K562 (cell line): Measurements from ENCODE around the gene NUP35. TPM values are rescaled to one million over a fixed set of nuclear protein-coding genes. Genes with fewer than 3 reads are reported as not detected.
A peak's percentile ranks its signal among the peaks of the same experiment; 100 is the strongest.

Experiments used
- FOXA1 ChIP-seq: fragments of 450-650 bp; IDR thresholded peaks from 2 replicates; pipeline ENCODE4 v1.6.1; 2016; ENCODE audit warnings: mild to moderate bottlenecking, borderline replicate concordance
- polyA plus RNA-seq, 8 experiments: library from polyadenylated mRNA; depleted of rRNA in 4 of 8; stranded (reverse) in 5 of 8; unstranded in 3 of 8; fragments of >200 nt; fragmentation: Nextera tagmentation in 2 of 8; fragmentation: Illumina TruSeq in 1 of 8; extraction: Ambion mirVana in 2 of 8; extraction: Trizol in 1 of 8; gene quantifications; 2 replicates each; pipeline versions ENCODE4 v1.2.1 to v1.2.3, GENCODE V29; 2011 to 2014; ENCODE audit warnings: inconsistent platforms in 1 of 8, missing spikeins in 1 of 8
- total RNA-seq, 7 experiments: library from RNA; depleted of rRNA in 6 of 7; stranded (reverse); fragments of >200 nt in 6 of 7; fragmentation: Illumina TruSeq in 2 of 7; extraction: Trizol in 2 of 7; gene quantifications; 2 replicates each; pipeline versions ENCODE4 v1.2.1 to v1.2.3, GENCODE V29; 2011 to 2021; ENCODE audit warnings: low replicate concordance in 1 of 7
- TF ChIP-seq, protein P1 (sequence below): fragments of 450-650 bp; IDR thresholded peaks from 2 replicates; pipeline ENCODE4 v1.6.1; 2016; ENCODE audit warnings: mild to moderate bottlenecking, moderate library complexity

The NUP35 gene
- total and polyA plus RNA-seq, 9 of the 15 experiments (the other 6 are each of a cell fraction or from before 2014, with no cell fraction given): 24.5 to 78.2 (median 51.1) TPM

DNA sequence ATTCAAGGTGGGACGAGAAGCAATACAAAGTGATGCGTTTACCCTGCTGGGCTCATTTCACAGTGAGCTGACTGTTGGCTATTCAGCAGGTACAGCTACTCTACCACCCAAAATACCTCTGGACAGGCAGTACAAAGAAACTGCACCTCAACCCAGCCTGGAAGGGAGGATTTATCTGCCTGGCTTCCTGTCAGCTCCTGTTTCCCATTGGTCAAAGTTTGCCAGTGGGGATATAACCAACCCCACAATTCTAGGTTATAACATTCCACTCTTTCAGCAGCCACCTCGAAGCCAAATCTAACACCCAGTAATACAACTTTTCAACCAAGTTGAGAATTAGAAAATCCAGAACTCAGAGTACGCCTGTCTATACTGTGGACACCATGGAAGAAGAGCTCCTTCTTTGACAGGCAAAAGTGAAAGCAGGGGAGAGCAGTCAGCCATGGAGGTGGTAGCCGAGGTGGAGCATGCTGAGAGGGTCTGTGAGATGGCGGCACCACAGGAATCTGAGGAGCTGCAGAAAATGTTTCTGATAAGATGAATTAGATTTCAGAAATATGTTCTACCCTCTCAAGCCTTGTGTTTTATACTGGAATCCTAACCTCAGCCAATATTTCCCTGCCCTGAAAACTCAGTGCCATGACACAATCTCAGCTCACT, 34.9 kb upstream of the NUP35 start (continued):
- TF ChIP-seq, protein P1, sequence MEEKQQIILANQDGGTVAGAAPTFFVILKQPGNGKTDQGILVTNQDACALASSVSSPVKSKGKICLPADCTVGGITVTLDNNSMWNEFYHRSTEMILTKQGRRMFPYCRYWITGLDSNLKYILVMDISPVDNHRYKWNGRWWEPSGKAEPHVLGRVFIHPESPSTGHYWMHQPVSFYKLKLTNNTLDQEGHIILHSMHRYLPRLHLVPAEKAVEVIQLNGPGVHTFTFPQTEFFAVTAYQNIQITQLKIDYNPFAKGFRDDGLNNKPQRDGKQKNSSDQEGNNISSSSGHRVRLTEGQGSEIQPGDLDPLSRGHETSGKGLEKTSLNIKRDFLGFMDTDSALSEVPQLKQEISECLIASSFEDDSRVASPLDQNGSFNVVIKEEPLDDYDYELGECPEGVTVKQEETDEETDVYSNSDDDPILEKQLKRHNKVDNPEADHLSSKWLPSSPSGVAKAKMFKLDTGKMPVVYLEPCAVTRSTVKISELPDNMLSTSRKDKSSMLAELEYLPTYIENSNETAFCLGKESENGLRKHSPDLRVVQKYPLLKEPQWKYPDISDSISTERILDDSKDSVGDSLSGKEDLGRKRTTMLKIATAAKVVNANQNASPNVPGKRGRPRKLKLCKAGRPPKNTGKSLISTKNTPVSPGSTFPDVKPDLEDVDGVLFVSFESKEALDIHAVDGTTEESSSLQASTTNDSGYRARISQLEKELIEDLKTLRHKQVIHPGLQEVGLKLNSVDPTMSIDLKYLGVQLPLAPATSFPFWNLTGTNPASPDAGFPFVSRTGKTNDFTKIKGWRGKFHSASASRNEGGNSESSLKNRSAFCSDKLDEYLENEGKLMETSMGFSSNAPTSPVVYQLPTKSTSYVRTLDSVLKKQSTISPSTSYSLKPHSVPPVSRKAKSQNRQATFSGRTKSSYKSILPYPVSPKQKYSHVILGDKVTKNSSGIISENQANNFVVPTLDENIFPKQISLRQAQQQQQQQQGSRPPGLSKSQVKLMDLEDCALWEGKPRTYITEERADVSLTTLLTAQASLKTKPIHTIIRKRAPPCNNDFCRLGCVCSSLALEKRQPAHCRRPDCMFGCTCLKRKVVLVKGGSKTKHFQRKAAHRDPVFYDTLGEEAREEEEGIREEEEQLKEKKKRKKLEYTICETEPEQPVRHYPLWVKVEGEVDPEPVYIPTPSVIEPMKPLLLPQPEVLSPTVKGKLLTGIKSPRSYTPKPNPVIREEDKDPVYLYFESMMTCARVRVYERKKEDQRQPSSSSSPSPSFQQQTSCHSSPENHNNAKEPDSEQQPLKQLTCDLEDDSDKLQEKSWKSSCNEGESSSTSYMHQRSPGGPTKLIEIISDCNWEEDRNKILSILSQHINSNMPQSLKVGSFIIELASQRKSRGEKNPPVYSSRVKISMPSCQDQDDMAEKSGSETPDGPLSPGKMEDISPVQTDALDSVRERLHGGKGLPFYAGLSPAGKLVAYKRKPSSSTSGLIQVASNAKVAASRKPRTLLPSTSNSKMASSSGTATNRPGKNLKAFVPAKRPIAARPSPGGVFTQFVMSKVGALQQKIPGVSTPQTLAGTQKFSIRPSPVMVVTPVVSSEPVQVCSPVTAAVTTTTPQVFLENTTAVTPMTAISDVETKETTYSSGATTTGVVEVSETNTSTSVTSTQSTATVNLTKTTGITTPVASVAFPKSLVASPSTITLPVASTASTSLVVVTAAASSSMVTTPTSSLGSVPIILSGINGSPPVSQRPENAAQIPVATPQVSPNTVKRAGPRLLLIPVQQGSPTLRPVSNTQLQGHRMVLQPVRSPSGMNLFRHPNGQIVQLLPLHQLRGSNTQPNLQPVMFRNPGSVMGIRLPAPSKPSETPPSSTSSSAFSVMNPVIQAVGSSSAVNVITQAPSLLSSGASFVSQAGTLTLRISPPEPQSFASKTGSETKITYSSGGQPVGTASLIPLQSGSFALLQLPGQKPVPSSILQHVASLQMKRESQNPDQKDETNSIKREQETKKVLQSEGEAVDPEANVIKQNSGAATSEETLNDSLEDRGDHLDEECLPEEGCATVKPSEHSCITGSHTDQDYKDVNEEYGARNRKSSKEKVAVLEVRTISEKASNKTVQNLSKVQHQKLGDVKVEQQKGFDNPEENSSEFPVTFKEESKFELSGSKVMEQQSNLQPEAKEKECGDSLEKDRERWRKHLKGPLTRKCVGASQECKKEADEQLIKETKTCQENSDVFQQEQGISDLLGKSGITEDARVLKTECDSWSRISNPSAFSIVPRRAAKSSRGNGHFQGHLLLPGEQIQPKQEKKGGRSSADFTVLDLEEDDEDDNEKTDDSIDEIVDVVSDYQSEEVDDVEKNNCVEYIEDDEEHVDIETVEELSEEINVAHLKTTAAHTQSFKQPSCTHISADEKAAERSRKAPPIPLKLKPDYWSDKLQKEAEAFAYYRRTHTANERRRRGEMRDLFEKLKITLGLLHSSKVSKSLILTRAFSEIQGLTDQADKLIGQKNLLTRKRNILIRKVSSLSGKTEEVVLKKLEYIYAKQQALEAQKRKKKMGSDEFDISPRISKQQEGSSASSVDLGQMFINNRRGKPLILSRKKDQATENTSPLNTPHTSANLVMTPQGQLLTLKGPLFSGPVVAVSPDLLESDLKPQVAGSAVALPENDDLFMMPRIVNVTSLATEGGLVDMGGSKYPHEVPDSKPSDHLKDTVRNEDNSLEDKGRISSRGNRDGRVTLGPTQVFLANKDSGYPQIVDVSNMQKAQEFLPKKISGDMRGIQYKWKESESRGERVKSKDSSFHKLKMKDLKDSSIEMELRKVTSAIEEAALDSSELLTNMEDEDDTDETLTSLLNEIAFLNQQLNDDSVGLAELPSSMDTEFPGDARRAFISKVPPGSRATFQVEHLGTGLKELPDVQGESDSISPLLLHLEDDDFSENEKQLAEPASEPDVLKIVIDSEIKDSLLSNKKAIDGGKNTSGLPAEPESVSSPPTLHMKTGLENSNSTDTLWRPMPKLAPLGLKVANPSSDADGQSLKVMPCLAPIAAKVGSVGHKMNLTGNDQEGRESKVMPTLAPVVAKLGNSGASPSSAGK: peak; percentile 10; the same call in 1 of the 2 replicates
- no peak for TF ChIP-seq FOXA1
